Stimulated activated naive B cell treated with anti-CD40 and anti-IgM and Interleukin-4, amounts not matched to agents 10 μg/mL and 1 μg/mL and 100 μg/mL, for 72 hours (primary cell): Measurements from ENCODE around the gene RCBTB2.
A peak's percentile ranks its signal among the peaks of the same experiment; 100 is the strongest.

Source experiments
- ATAC-seq, 2 donors: fragments of 150-1000 bp; cut with Tn5 transposase; replicated peaks; 2 replicates each; pipeline ENCODE4 v1.10.0; 2021; ENCODE audit warnings: moderate library complexity in 1 of 2
- DNase-seq: peaks from one replicate; pipeline ENCODE4 v3.0.0; 2021
- H3K27ac Mint-ChIP-seq: one replicate; pipeline ENCODE4 v1.8.0; 2022; ENCODE audit warnings: mild to moderate bottlenecking, mixed read lengths
- H3K27me3 Mint-ChIP-seq, 2 donors: one replicate each; pipeline ENCODE4 v1.8.0; 2022; ENCODE audit warnings: mixed read lengths in 2 of 2
- H3K36me3 Mint-ChIP-seq, 2 donors: one replicate each; pipeline ENCODE4 v1.8.0; 2022; ENCODE audit warnings: mixed read lengths in 2 of 2, mild to moderate bottlenecking in 1 of 2
- H3K4me1 Mint-ChIP-seq, 2 donors: one replicate each; pipeline ENCODE4 v1.8.0; 2022; ENCODE audit warnings: mixed read lengths in 2 of 2, mild to moderate bottlenecking in 1 of 2
- H3K4me3 Mint-ChIP-seq, 2 donors: one replicate each; pipeline ENCODE4 v1.8.0; 2022; ENCODE audit warnings: mild to moderate bottlenecking in 2 of 2, mixed read lengths in 2 of 2, moderate library complexity in 1 of 2
- H3K9me3 Mint-ChIP-seq, 2 donors: one replicate each; pipeline ENCODE4 v1.8.0; 2022; ENCODE audit warnings: mixed read lengths in 2 of 2, mild to moderate bottlenecking in 1 of 2

Gene RCBTB2

DNA sequence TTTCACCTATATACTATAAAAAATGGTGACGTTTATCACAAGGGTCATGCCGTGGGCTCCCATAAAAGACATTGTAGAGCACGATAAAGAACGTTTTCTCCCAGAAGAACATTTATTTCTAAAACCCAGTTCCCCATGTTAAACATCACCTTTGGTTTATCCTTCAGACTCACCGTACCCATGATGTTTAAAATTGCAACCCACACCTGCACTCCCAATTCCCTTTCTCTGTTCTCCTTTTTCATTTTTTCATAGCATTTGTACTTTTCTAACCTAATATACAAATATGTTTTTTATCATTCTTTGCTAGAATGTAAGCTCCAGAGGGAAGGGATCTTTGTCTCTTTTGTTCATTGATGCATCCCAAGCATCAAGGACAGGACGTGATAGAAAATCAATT lies 2.0 kb downstream of the RCBTB2 start:
- Mint-ChIP-seq H3K4me3 (peak overlapping the region in 1 of 2 donors; percentile 14), H3K27me3 (peaks cover 5 to 8% of the 10 kb centered on the region in 2 donors), H3K4me1 (peaks cover 10 to 24% of the 10 kb centered on the region in 2 donors), H3K9me3 (peaks cover 0 to 3% of the 10 kb centered on the region in 2 donors), H3K36me3 (no peaks in the 10 kb centered on the region), H3K27ac (no peak overlapping the region)
- DNase-seq, result no peak
- no peak for ATAC-seq

DNA sequence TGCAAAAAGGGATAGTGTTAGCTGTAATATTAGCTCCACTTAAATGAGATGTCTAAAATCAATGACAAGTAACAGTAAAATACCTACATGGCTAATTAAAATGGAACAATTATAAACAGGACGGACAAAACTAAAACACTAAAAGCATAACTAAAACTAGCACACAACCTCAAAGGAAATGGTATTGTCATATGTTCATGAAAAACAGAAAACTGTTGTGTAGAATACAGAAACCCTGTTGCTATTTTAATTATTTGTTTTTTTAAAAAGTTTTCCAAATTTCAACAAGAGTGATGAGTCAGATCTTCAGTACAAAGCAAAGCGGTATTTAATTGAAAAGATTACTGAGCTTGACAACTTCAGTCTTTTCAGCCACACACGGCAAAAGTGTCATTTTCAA lies 4.2 kb downstream of the RCBTB2 start:
- Mint-ChIP-seq H3K4me1 (peaks cover 10 to 24% of the 10 kb centered on the region in 2 donors), H3K4me3 (no peak overlapping the region), H3K27me3 (no peaks in the 10 kb centered on the region), H3K27ac (no peak overlapping the region), H3K9me3 (no peaks in the 10 kb centered on the region), H3K36me3 (no peaks in the 10 kb centered on the region)
- no peak for DNase-seq
- ATAC-seq, result no peak

GRCh38 chr13:48527955-48528354 lies 4.9 kb downstream of the RCBTB2 start:
- H3K4me1 Mint-ChIP-seq, result peaks cover 8 to 18% of the 10 kb centered on the region in 2 donors
- H3K4me3 Mint-ChIP-seq, result no peak overlapping the region
- ATAC-seq, result no peak
- H3K9me3 Mint-ChIP-seq, result no peaks in the 10 kb centered on the region
- DNase-seq, result no peak
- H3K27me3 Mint-ChIP-seq, result no peaks in the 10 kb centered on the region
- no peaks in the 10 kb centered on the region for H3K36me3 Mint-ChIP-seq
- no peak overlapping the region for H3K27ac Mint-ChIP-seq

GRCh38 chr13:48526286-48526685 lies 6.6 kb downstream of the RCBTB2 start:
- peaks cover 5 to 12% of the 10 kb centered on the region in 2 donors for H3K4me1 Mint-ChIP-seq
- no peaks in the 10 kb centered on the region for H3K27me3 Mint-ChIP-seq
- ATAC-seq, result no peak
- H3K4me3 Mint-ChIP-seq, result no peak overlapping the region
- no peaks in the 10 kb centered on the region for H3K9me3 Mint-ChIP-seq
- no peak overlapping the region for H3K27ac Mint-ChIP-seq
- no peaks in the 10 kb centered on the region for H3K36me3 Mint-ChIP-seq
- DNase-seq, result no peak

DNA sequence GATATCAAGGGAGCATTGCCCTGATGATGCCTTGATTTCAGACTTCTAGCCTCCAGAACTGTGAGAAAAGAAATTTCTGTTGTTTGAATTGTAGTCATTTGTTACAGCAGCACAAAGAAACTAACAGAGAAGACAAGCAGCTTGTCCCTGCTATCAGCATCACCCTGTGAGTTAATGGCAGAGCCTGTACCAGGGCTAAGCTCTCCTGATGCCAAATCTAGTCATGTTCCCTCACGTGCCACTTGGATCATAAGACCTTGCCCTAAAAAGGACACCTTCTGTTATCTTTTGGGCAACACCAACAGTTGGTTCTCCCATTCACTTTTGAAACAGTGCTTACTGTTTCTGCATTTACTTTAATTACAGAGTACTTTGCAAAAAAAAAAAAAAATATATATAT lies 14.8 kb downstream of the RCBTB2 start:
- ATAC-seq (no peak), DNase-seq (no peak)
- Mint-ChIP-seq H3K27ac (no peak overlapping the region), H3K36me3 (peaks cover 3 to 8% of the 10 kb centered on the region in 2 donors), H3K27me3 (peaks cover 17 to 25% of the 10 kb centered on the region in 2 donors), H3K4me3 (no peak overlapping the region), H3K9me3 (no peaks in the 10 kb centered on the region), H3K4me1 (no peaks in the 10 kb centered on the region)

GRCh38 chr13:48515732-48516131 lies 17.1 kb downstream of the RCBTB2 start:
- H3K36me3 Mint-ChIP-seq, result peaks cover 3 to 8% of the 10 kb centered on the region in 2 donors
- no peak for ATAC-seq
- no peaks in the 10 kb centered on the region for H3K4me1 Mint-ChIP-seq
- no peak overlapping the region for H3K4me3 Mint-ChIP-seq
- H3K27me3 Mint-ChIP-seq, result peaks cover 17 to 25% of the 10 kb centered on the region in 2 donors
- no peak overlapping the region for H3K27ac Mint-ChIP-seq
- DNase-seq, result no peak
- no peaks in the 10 kb centered on the region for H3K9me3 Mint-ChIP-seq

DNA sequence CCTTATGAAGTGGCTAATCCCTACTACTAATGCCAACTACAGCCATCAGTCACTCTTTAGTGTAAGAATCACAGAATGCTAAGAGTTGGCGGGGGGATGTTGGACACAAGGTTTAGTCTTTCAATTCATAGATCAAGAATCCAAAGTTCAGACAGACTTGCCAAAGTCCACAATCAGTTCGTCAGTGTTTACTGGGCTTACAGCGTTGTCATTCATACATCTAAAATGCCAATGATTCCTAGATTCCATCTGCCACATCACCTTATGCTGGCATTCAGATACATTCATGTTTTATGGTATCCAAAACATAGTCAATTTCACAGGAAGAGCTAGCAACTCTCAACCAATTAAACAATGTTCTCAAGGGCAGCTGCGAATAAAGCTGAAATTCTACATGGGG lies 18.1 kb downstream of the RCBTB2 start:
- ATAC-seq (no peak), DNase-seq (no peak)
- Mint-ChIP-seq H3K4me3 (no peak overlapping the region), H3K9me3 (no peaks in the 10 kb centered on the region), H3K4me1 (no peaks in the 10 kb centered on the region), H3K36me3 (peaks cover 3 to 8% of the 10 kb centered on the region in 2 donors), H3K27me3 (peaks cover 17 to 25% of the 10 kb centered on the region in 2 donors), H3K27ac (no peak overlapping the region)

- H3K9me3 Mint-ChIP-seq, result no peaks in the 10 kb centered on the region
- H3K4me3 Mint-ChIP-seq, result no peak overlapping the region
- no peak overlapping the region for H3K27ac Mint-ChIP-seq
- H3K36me3 Mint-ChIP-seq, result peaks cover 4 to 6% of the 10 kb centered on the region in 2 donors
- peaks cover 19 to 25% of the 10 kb centered on the region in 2 donors for H3K27me3 Mint-ChIP-seq
- no peak for ATAC-seq
- DNase-seq, result no peak
- peaks cover 4 to 10% of the 10 kb centered on the region in 2 donors for H3K4me1 Mint-ChIP-seq
Measured at GRCh38 chr13:48511621-48512230, 21.2 kb downstream of the RCBTB2 start.

- peaks cover 16 to 26% of the 10 kb centered on the region in 2 donors for H3K27me3 Mint-ChIP-seq
- H3K9me3 Mint-ChIP-seq, result no peaks in the 10 kb centered on the region
- no peak overlapping the region for H3K4me3 Mint-ChIP-seq
- peaks cover 2 to 4% of the 10 kb centered on the region in 2 donors for H3K36me3 Mint-ChIP-seq
- no peak overlapping the region for H3K27ac Mint-ChIP-seq
- H3K4me1 Mint-ChIP-seq, result peaks cover 12 to 20% of the 10 kb centered on the region in 2 donors
- ATAC-seq, result no peak
- DNase-seq, result no peak
Measured at GRCh38 chr13:48510698-48511097, 22.2 kb downstream of the RCBTB2 start.

GRCh38 chr13:48508011-48508410 lies 24.9 kb downstream of the RCBTB2 start:
- no peak for ATAC-seq
- peaks cover 29 to 33% of the 10 kb centered on the region in 2 donors for H3K27me3 Mint-ChIP-seq
- H3K4me1 Mint-ChIP-seq, result peaks cover 29 to 43% of the 10 kb centered on the region in 2 donors
- H3K36me3 Mint-ChIP-seq, result peaks cover 0 to 10% of the 10 kb centered on the region in 2 donors
- H3K27ac Mint-ChIP-seq, result no peak overlapping the region
- no peak for DNase-seq
- no peaks in the 10 kb centered on the region for H3K9me3 Mint-ChIP-seq
- H3K4me3 Mint-ChIP-seq, result no peak overlapping the region

- H3K36me3 Mint-ChIP-seq, result peaks cover 0 to 10% of the 10 kb centered on the region in 2 donors
- ATAC-seq, result no peak
- H3K4me3 Mint-ChIP-seq, result no peak overlapping the region
- DNase-seq, result no peak
- peaks cover 29 to 50% of the 10 kb centered on the region in 2 donors for H3K4me1 Mint-ChIP-seq
- no peak overlapping the region for H3K27ac Mint-ChIP-seq
- H3K27me3 Mint-ChIP-seq, result peaks cover 29 to 33% of the 10 kb centered on the region in 2 donors
- no peaks in the 10 kb centered on the region for H3K9me3 Mint-ChIP-seq
Measured at GRCh38 chr13:48507021-48507420, 25.9 kb downstream of the RCBTB2 start.

- no peak overlapping the region for H3K27ac Mint-ChIP-seq
- H3K27me3 Mint-ChIP-seq, result peaks cover 33 to 34% of the 10 kb centered on the region in 2 donors
- DNase-seq (no peak), ATAC-seq (peak; percentile 8 to 19)
- H3K9me3 Mint-ChIP-seq, result no peaks in the 10 kb centered on the region
- peak overlapping the region; percentile 6 to 63 for H3K4me3 Mint-ChIP-seq
- peaks cover 35 to 58% of the 10 kb centered on the region in 2 donors for H3K4me1 Mint-ChIP-seq
- peaks cover 0 to 10% of the 10 kb centered on the region in 2 donors for H3K36me3 Mint-ChIP-seq
Measured at GRCh38 chr13:48506092-48506701, 26.7 kb downstream of the RCBTB2 start.

GRCh38 chr13:48505597-48506091 lies 27.2 kb downstream of the RCBTB2 start:
- Mint-ChIP-seq H3K27ac (peak overlapping the region; percentile 3), H3K4me1 (peaks cover 40 to 63% of the 10 kb centered on the region in 2 donors), H3K27me3 (peaks cover 33 to 39% of the 10 kb centered on the region in 2 donors), H3K36me3 (peaks cover 0 to 10% of the 10 kb centered on the region in 2 donors), H3K4me3 (peak overlapping the region; percentile 6 to 63), H3K9me3 (no peaks in the 10 kb centered on the region)
- DNase-seq, result peak; percentile 55
- peak; percentile 87 to 88 for ATAC-seq

DNA sequence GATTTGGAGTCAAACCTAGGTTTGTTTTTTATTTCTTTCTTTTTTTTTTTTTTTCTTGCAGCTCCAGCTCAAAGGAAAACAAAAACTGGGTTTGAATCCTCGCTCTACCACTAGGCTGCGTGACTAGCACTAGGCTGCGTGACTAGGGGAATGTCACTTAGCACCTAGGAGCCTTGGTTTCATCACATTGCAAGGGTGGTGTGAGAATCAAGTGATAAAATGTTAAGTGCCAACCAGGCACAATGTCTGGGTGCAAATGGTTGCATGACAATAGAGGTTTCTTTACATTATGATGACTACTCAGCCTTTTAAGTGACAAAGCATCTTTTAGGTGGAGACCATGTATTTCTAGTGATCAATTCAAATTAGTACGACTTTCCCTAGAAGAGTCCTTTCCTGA lies 27.9 kb downstream of the RCBTB2 start:
- no peaks in the 10 kb centered on the region for H3K9me3 Mint-ChIP-seq
- peaks cover 0 to 10% of the 10 kb centered on the region in 2 donors for H3K36me3 Mint-ChIP-seq
- peak overlapping the region in 1 of 2 donors; percentile 63 for H3K4me3 Mint-ChIP-seq
- peaks cover 33 to 40% of the 10 kb centered on the region in 2 donors for H3K27me3 Mint-ChIP-seq
- DNase-seq (no peak), ATAC-seq (no peak)
- H3K27ac Mint-ChIP-seq, result no peak overlapping the region
- H3K4me1 Mint-ChIP-seq, result peaks cover 43 to 70% of the 10 kb centered on the region in 2 donors

DNA sequence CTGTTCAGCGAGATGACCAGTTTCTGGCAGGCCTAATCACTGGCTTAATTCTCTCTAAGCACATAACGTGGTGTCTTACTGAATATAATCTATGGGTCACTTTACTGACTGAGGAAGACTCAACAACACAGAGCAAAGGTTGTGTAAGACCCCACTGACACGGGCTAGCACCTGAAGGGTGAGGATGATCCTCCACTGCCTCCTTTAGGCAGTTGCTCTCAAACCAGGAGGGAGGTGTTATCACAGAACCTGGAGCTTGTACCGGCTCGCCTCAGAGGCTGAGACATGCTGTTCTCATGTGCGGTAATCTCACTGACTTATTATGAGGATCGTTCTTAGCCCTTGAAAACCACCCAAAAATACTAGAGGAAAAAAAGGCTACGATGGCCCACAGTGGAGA lies 28.3 kb downstream of the RCBTB2 start:
- Mint-ChIP-seq H3K27ac (no peak overlapping the region), H3K27me3 (peaks cover 33 to 40% of the 10 kb centered on the region in 2 donors), H3K4me1 (peaks cover 43 to 73% of the 10 kb centered on the region in 2 donors), H3K36me3 (peaks cover 0 to 10% of the 10 kb centered on the region in 2 donors), H3K4me3 (no peak overlapping the region), H3K9me3 (no peaks in the 10 kb centered on the region)
- no peak for DNase-seq
- ATAC-seq, result no peak
